HCT116 (cell line): ENCODE measurements around the gene SETD9.

ENCODE experiments used
- POLR2A ChIP-seq: IDR thresholded peaks from 2 replicates; pipeline ENCODE4 v1.7.0; 2011; ENCODE audit warnings: borderline replicate concordance; ENCODE audit not compliant: insufficient read depth, insufficient read length; ENCODE audit errors: extremely low read depth
- TF ChIP-seq, protein P1 (sequence below): IDR thresholded peaks from 2 replicates; pipeline ENCODE4 v1.6.1; 2012

DNA sequence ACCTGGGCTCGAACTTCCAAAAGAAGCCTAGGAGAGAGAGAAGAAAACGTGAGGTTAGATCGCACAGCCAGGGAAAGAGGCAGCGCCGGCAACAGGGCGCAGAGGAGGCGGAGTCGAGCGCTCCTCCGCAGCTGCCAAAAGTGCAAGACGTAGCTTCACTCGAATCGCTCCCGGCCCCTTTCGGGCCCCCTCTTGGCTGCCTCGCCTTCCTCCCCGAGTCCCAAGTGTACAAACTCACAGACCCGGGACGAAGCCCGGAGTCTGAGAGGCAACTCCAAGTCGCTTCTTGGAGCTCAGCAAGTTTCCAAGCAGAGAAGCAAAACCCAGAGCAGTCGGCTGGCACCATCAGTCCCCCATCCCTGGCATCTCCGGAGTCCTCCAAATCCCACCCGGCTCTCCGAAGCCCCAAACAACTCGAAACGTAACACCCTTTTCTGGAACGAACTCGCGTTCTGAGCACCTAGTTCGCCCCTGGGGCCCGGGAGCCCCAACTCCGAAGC is 41.3 kb downstream of the SETD9 start:
- TF ChIP-seq, protein P1, sequence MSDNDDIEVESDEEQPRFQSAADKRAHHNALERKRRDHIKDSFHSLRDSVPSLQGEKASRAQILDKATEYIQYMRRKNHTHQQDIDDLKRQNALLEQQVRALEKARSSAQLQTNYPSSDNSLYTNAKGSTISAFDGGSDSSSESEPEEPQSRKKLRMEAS = no peak
- no peak for TF ChIP-seq POLR2A
